GM12878 (cell line): Measurements from ENCODE around the gene ERMARD. TPM values are rescaled to one million over a fixed set of nuclear protein-coding genes. Genes with fewer than 3 reads are reported as not detected.

ENCODE experiments used
- ATAC-seq: fragments of 200-7000 bp; cut with Tn5 transposase; 3 replicates; pipeline ENCODE4 v1.9.1; 2020; ENCODE audit warnings: mild to moderate bottlenecking, moderate library complexity
- BruUV-seq: library from RNA; stranded (reverse); fragments of 400-500 nt; replicated peaks from 2 replicates; lab custom pipeline; 2021; lab: Mats Ljungman, UMichigan
- CTCF ChIA-PET: fragments of 300-600 bp; sonication (Branson Sonifier 250); formaldehyde crosslinking; extraction: SDS; loops from one replicate; lab custom pipeline; 2021; ENCODE audit warnings: inconsistent platforms; lab: Yijun Ruan, JAX
- POLR2A ChIA-PET: fragments of 350-600 bp; formaldehyde crosslinking; extraction: SDS; loops from one replicate; lab custom pipeline; 2021; ENCODE audit warnings: inconsistent platforms; lab: Charles Lee
- RAD21 ChIA-PET: fragments of 300-600 bp; sonication (Branson Sonifier 250); formaldehyde crosslinking; loops from one replicate; lab custom pipeline; 2023; ENCODE audit warnings: antibody characterized with exemption; ENCODE audit not compliant: unreplicated experiment; lab: Charles Lee
- SMC1A ChIA-PET: fragments of 300-600 bp; sonication (Branson Sonifier 250); formaldehyde crosslinking; loops from one replicate; lab custom pipeline; 2023; ENCODE audit not compliant: unreplicated experiment, uncharacterized antibody; lab: Charles Lee
- DNase-seq: peaks from one replicate; pipeline ENCODE4 v3.0.0-alpha.2; 2011; ENCODE audit warnings: low read depth, low spot score
- FAIRE-seq: peaks from 3 replicates; lab custom pipeline; 2011; peaks lifted over from hg19 to GRCh38; lab: Jason Lieb, UNC
- H2AFZ ChIP-seq: 2 replicates; pipeline ENCODE4 v1.6.0; 2011; ENCODE audit warnings: low read depth, low read length, control low read depth; ENCODE audit not compliant: control insufficient read depth
- H3K27ac ChIP-seq: 2 replicates; pipeline ENCODE4 v1.5.1; 2011; ENCODE audit warnings: control low read depth; ENCODE audit not compliant: control insufficient read depth, insufficient read depth
- H3K27me3 ChIP-seq, 2 experiments: replicated peaks in 1 of 2; 2 replicates each; pipeline versions ENCODE4 v1.6.0 to v1.6.1; 2011; ENCODE audit warnings: low read length in 1 of 2; ENCODE audit not compliant: control insufficient read depth in 2 of 2, insufficient read depth in 2 of 2
- H3K36me3 ChIP-seq, 2 experiments: 2 replicates each; pipeline ENCODE4 v1.5.1; 2011; ENCODE audit warnings: low read length in 1 of 2; ENCODE audit not compliant: control insufficient read depth in 2 of 2, insufficient read depth in 2 of 2
- H3K4me1 ChIP-seq: 2 replicates; pipeline ENCODE4 v1.6.1; 2011; ENCODE audit warnings: mild to moderate bottlenecking, low read length, moderate library complexity, mixed read lengths; ENCODE audit not compliant: control insufficient read depth, insufficient read depth
- H3K4me2 ChIP-seq: 2 replicates; pipeline ENCODE4 v1.6.0; 2011; ENCODE audit warnings: control low read depth; ENCODE audit not compliant: control insufficient read depth, insufficient read depth
- H3K4me3 ChIP-seq: fragments of 200-600 bp; sonication (generic); 2 replicates; pipeline ENCODE4 v1.5.1; 2016
- H3K79me2 ChIP-seq: 2 replicates; pipeline ENCODE4 v1.6.0; 2011; ENCODE audit warnings: low read length; ENCODE audit not compliant: control insufficient read depth, insufficient read depth
- H3K9ac ChIP-seq: 2 replicates; pipeline ENCODE4 v1.8.0; 2011; ENCODE audit warnings: low read length, control low read depth, mixed read lengths; ENCODE audit not compliant: control insufficient read depth, insufficient read depth
- H3K9me3 ChIP-seq: replicated peaks from 3 replicates; pipeline ENCODE4 v1.5.1; 2011; ENCODE audit warnings: mild to moderate bottlenecking, low read length; ENCODE audit not compliant: control insufficient read depth, insufficient read depth
- H4K20me1 ChIP-seq: 2 replicates; pipeline ENCODE4 v1.6.0; 2011; ENCODE audit not compliant: control insufficient read depth, insufficient read depth
- ASH2L ChIP-seq: fragments of 300-600, 200-600 bp; sonication (generic); IDR thresholded peaks from 2 replicates; pipeline ENCODE4 v1.6.1; 2017; ENCODE audit warnings: low read depth, mild to moderate bottlenecking, borderline replicate concordance
- MEF2B ChIP-seq: fragments of 450-650 bp; IDR thresholded peaks from 2 replicates; pipeline ENCODE4 v1.6.1; 2018; ENCODE audit warnings: mild to moderate bottlenecking, moderate library complexity; ENCODE audit not compliant: partially characterized antibody, poor library complexity, severe bottlenecking
- NFYB ChIP-seq: IDR thresholded peaks from 2 replicates; pipeline ENCODE4 v1.6.1; 2011; ENCODE audit warnings: low read depth, mild to moderate bottlenecking, low read length, improper control_type of control experiment, moderate library complexity; ENCODE audit not compliant: insufficient read depth
- SRF ChIP-seq, 2 experiments: IDR thresholded peaks; 2 replicates each; pipeline ENCODE4 v1.6.1; 2011; ENCODE audit warnings: low read depth in 2 of 2, low read length in 2 of 2, mild to moderate bottlenecking in 1 of 2, moderate library complexity in 1 of 2
- ZNF207 ChIP-seq: fragments of 450-650 bp; IDR thresholded peaks from 2 replicates; pipeline ENCODE4 v1.6.1; 2014; ENCODE audit warnings: antibody characterized with exemption, mild to moderate bottlenecking, borderline replicate concordance
- WGBS: methylation state at CpG from one replicate; pipeline ENCODE4 v1.1.6; 2016; ENCODE audit warnings: low lambda C conversion rate; ENCODE audit not compliant: insufficient replicate concordance, insufficient coverage; ENCODE audit errors: missing lambda C conversion rate; 5-methylcytosine and 5-hydroxymethylcytosine counted together
- in situ Hi-C: fragments of 300-500 bp; cut with MboI; formaldehyde crosslinking; loops from 9 replicates; pipeline ENCODE4 v1.14.3; 2018; ENCODE audit warnings: mixed read lengths
- intact Hi-C: fragments of 100-400 bp; cut with micrococcal nuclease; formaldehyde crosslinking; loops from one replicate; pipeline ENCODE4 v1.14.2; 2022; ENCODE audit not compliant: unreplicated experiment
- polyA plus RNA-seq, 11 experiments: library from polyadenylated mRNA; depleted of rRNA in 4 of 11; unstranded in 6 of 11; stranded (reverse) in 5 of 11; fragments of >200 nt; fragmentation: Nextera tagmentation in 4 of 11; fragmentation: Illumina TruSeq in 1 of 11; extraction: Ambion mirVana in 4 of 11; extraction: Trizol in 1 of 11; gene quantifications; 1 replicate in 1 of 11; 2 replicates in 10 of 11; pipeline versions ENCODE4 v1.2.1 to v1.2.3, GENCODE V29; 2011 to 2016; ENCODE audit warnings: inconsistent platforms in 2 of 11, missing spikeins in 2 of 11, low read depth in 1 of 11
- total RNA-seq, 4 experiments: library from RNA; depleted of rRNA in 3 of 4; stranded (reverse); fragments of >200 nt in 3 of 4; fragmentation: Illumina TruSeq in 1 of 4; extraction: Trizol in 1 of 4; gene quantifications; 2 replicates each; pipeline versions ENCODE4 v1.2.1 to v1.2.3, GENCODE V29; 2013 to 2021
- TF ChIP-seq, protein P1 (sequence below): fragments of 450-650 bp; IDR thresholded peaks from 2 replicates; pipeline ENCODE4 v1.6.1; 2014; ENCODE audit warnings: mild to moderate bottlenecking
- TF ChIP-seq, protein P2 (sequence below): fragments of 450-650 bp; IDR thresholded peaks from 2 replicates; pipeline ENCODE4 v1.6.1; 2018; ENCODE audit warnings: mild to moderate bottlenecking, low read depth, moderate library complexity; ENCODE audit not compliant: partially characterized antibody

Gene ERMARD
- total and polyA plus RNA-seq, 10 of the 15 experiments (the other 5 are each of a cell fraction or from before 2014, with no cell fraction given), result 24.4 to 63.3 (median 34.1) TPM

DNA sequence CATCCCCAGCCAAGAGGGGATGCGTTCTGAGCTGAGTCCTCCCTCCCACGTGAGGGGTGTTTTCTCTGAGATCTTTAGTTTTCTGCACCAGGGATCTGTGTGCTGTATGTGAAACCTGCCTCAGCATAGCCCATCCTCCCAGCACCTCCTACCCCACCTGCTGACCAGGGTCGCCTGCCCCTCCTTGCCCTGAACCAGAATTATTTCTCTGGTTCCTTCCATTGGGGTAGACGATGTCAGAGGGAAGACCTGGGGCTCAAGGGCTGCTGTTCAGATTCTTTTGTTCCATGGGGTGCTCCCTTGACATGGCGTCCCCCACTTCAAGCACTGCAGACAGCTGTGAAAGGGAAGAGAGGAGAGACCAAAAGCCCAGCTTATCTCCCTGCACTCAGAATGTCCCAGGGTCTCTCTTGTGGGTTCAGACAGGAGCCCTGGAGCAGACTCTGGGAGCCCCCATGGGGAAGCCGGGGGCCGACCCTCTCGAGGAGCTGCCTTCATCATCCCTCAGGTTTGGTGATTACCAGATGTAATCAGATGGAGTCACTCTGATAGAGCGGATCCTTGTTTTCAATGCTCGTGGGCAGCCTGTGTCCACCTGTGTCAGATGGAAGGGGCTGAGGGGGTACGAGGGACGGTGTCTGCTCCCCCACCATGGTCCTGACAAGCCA, 74.3 kb downstream of the ERMARD start:
- POLR2A ChIA-PET, result no interaction called here
- 54% methylated on average over 12 of the region's 12 CpGs for WGBS
- Histone ChIP-seq H3K79me2 (no peaks in the 10 kb centered on the region), H3K9me3 (no peaks in the 10 kb centered on the region; the same call in 2 of the 3 replicates), H2AFZ (no peak overlapping the region), H3K27ac (no peak overlapping the region), H3K4me2 (no peak overlapping the region), H3K4me3 (no peak overlapping the region), H3K9ac (no peak overlapping the region), H3K4me1 (no peaks in the 10 kb centered on the region), H3K36me3 (no peaks in the 10 kb centered on the region), H4K20me1 (no peaks in the 10 kb centered on the region), H3K27me3 (0 out of 4 replicates have a peak, but pooled peaks cover 0 to 5% of the 10 kb centered on the region in 2 experiments)
- CTCF ChIA-PET, result no interaction called here
- ATAC-seq (no peak), FAIRE-seq (no peak), DNase-seq (no peak)
- in situ Hi-C loops, result no loop called here
- BruUV-seq, result no TSS peak
- TF ChIP-seq, protein P1, sequence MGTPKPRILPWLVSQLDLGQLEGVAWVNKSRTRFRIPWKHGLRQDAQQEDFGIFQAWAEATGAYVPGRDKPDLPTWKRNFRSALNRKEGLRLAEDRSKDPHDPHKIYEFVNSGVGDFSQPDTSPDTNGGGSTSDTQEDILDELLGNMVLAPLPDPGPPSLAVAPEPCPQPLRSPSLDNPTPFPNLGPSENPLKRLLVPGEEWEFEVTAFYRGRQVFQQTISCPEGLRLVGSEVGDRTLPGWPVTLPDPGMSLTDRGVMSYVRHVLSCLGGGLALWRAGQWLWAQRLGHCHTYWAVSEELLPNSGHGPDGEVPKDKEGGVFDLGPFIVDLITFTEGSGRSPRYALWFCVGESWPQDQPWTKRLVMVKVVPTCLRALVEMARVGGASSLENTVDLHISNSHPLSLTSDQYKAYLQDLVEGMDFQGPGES, result no peak
- TF ChIP-seq MEF2B (no peak), SRF (IDR thresholded peaks at IDR 0.05; ENCODE audit: low read depth in 2 of 2, low read length in 2 of 2) (no peak), ZNF207 (no peak), NFYB (no peak), ASH2L (no peak)
- TF ChIP-seq, protein P2, sequence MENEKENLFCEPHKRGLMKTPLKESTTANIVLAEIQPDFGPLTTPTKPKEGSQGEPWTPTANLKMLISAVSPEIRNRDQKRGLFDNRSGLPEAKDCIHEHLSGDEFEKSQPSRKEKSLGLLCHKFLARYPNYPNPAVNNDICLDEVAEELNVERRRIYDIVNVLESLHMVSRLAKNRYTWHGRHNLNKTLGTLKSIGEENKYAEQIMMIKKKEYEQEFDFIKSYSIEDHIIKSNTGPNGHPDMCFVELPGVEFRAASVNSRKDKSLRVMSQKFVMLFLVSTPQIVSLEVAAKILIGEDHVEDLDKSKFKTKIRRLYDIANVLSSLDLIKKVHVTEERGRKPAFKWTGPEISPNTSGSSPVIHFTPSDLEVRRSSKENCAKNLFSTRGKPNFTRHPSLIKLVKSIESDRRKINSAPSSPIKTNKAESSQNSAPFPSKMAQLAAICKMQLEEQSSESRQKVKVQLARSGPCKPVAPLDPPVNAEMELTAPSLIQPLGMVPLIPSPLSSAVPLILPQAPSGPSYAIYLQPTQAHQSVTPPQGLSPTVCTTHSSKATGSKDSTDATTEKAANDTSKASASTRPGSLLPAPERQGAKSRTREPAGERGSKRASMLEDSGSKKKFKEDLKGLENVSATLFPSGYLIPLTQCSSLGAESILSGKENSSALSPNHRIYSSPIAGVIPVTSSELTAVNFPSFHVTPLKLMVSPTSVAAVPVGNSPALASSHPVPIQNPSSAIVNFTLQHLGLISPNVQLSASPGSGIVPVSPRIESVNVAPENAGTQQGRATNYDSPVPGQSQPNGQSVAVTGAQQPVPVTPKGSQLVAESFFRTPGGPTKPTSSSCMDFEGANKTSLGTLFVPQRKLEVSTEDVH, result no peak
- RAD21 ChIA-PET, result no interaction called here
- SMC1A ChIA-PET, result no interaction called here
- intact Hi-C loops, result no loop called here
